AG04450 (cell line): Measurements from ENCODE around the gene TFCP2L1. TPM values are rescaled to one million over a fixed set of nuclear protein-coding genes. Genes with fewer than 3 reads are reported as not detected.

Experiments used
- CTCF ChIA-PET: fragments of 300-600, 350-600 bp; formaldehyde crosslinking; extraction: SDS; loops from one replicate; lab custom pipeline; 2022; ENCODE audit warnings: antibody characterized with exemption, inconsistent platforms; lab: Charles Lee
- POLR2A ChIA-PET: fragments of 350-600 bp; formaldehyde crosslinking; extraction: SDS; loops from one replicate; lab custom pipeline; 2021; ENCODE audit warnings: antibody characterized with exemption, inconsistent platforms; lab: Yijun Ruan, JAX
- DNase-seq: peaks from one replicate; pipeline ENCODE4 v3.0.0-alpha.2; 2011; ENCODE audit warnings: low read depth, low spot score
- H3K27ac ChIP-seq: one replicate; pipeline ENCODE4 v1.5.1; 2012; ENCODE audit warnings: low read depth, low read length, control low read depth
- H3K27me3 ChIP-seq: one replicate; pipeline ENCODE4 v1.6.0; 2012; ENCODE audit warnings: low read length; ENCODE audit not compliant: control insufficient read depth, insufficient read depth
- H3K4me3 ChIP-seq: 2 replicates; pipeline ENCODE4 v1.5.1; 2011; ENCODE audit warnings: mild to moderate bottlenecking, low read depth, low read length, control low read depth
- H3K9me3 ChIP-seq: 2 replicates; pipeline ENCODE4 v1.5.1; 2012; ENCODE audit warnings: low read length; ENCODE audit not compliant: control insufficient read depth, insufficient read depth
- CTCF ChIP-seq: IDR thresholded peaks from 2 replicates; pipeline ENCODE4 v1.5.1; 2011; ENCODE audit warnings: low read depth, low read length, control low read depth, inconsistent platforms
- polyA plus RNA-seq: library from polyadenylated mRNA; depleted of rRNA; stranded (reverse); fragments of >200 nt; gene quantifications from 2 replicates; pipeline ENCODE4 v1.2.3, GENCODE V29; 2011

The TFCP2L1 gene
- polyA plus RNA-seq, 1 experiment: not detected

- H3K9me3 ChIP-seq: no peaks in the 10 kb centered on the region
- CTCF ChIA-PET: interaction anchor here (0.6 kb wide), 1 partner anchor 116 kb away, joined by 3 read pairs; no protein-coding TSS in a partner anchor
- no peak overlapping the region for H3K27ac ChIP-seq
- POLR2A ChIA-PET: no interaction called here
- TF ChIP-seq CTCF: no peak
- peaks cover 4% of the 10 kb centered on the region for H3K27me3 ChIP-seq
- DNase-seq: no peak
- no peak overlapping the region for H3K4me3 ChIP-seq
These were observed 88.2 kb downstream of the TFCP2L1 start for GRCh38 chr2:121196849-121197155.

GRCh38 chr2:121196132-121196848 is 88.7 kb downstream of the TFCP2L1 start:
- CTCF ChIA-PET: interaction anchor here (0.6 kb wide), 1 partner anchor 115 kb away, joined by 3 read pairs; no protein-coding TSS in a partner anchor
- POLR2A ChIA-PET: no interaction called here
- peaks cover 3% of the 10 kb centered on the region for H3K27me3 ChIP-seq
- no peak for DNase-seq
- no peaks in the 10 kb centered on the region for H3K9me3 ChIP-seq
- no peak for TF ChIP-seq CTCF
- H3K27ac ChIP-seq: no peak overlapping the region
- no peak overlapping the region for H3K4me3 ChIP-seq

GRCh38 chr2:121195036-121195435 is 90.0 kb downstream of the TFCP2L1 start:
- Histone ChIP-seq H3K27me3 (no peaks in the 10 kb centered on the region), H3K27ac (no peak overlapping the region), H3K9me3 (no peaks in the 10 kb centered on the region), H3K4me3 (no peak overlapping the region)
- TF ChIP-seq CTCF: no peak
- CTCF ChIA-PET: no interaction called here
- no peak for DNase-seq
- POLR2A ChIA-PET: no interaction called here

- POLR2A ChIA-PET: no interaction called here
- DNase-seq: no peak
- TF ChIP-seq CTCF: no peak
- H3K9me3 ChIP-seq: no peaks in the 10 kb centered on the region
- CTCF ChIA-PET: no interaction called here
- no peak overlapping the region for H3K4me3 ChIP-seq
- H3K27ac ChIP-seq: no peak overlapping the region
- H3K27me3 ChIP-seq: no peaks in the 10 kb centered on the region
These were observed 90.4 kb downstream of the TFCP2L1 start for GRCh38 chr2:121194626-121195025.

GRCh38 chr2:121193185-121193584 is 91.8 kb downstream of the TFCP2L1 start:
- TF ChIP-seq CTCF: no peak
- ChIA-PET CTCF (no interaction called here), POLR2A (no interaction called here)
- H3K27me3 ChIP-seq: no peaks in the 10 kb centered on the region
- no peak overlapping the region for H3K27ac ChIP-seq
- no peak for DNase-seq
- H3K9me3 ChIP-seq: no peaks in the 10 kb centered on the region
- no peak overlapping the region for H3K4me3 ChIP-seq
